ENCODE data around the gene HBEGF. TPM values are rescaled to one million over a fixed set of nuclear protein-coding genes. Genes with fewer than 3 reads are reported as not detected.

The HBEGF gene
- total and polyA plus RNA-seq, 2 experiments from 2014 or later, result 2.2 to 2.9 TPM

DNA sequence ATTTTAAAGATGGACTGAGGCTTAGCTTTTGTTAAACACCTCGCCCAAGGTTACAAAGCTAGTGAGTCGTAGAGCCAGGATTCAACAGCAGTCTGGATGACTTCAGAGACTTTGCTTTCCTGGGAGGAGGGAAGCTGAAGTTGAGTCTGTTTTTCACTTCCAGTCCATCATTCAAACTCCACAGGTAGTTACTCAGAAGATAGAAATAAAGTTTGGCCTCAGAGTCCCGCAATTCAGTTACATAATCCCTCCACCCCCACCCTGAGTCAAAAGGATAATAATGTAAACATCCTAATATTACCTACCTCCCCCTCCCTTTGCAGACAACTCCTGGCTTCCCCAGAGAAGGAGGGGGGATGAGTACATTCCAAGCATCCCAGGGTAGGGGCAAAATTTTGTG is 8.1 kb downstream of the HBEGF start:
- Histone ChIP-seq H4K20me1 (replicated peaks; ENCODE audit: insufficient read depth) (no peaks in the 10 kb centered on the region), H3K27ac (ENCODE audit: low read depth) (no peak overlapping the region), H3K9me2 (ENCODE audit: insufficient read depth) (no peaks in the 10 kb centered on the region), H3K4me2 (no peak overlapping the region), H3K36me3 (ENCODE audit: insufficient read depth) (no peaks in the 10 kb centered on the region), H3F3A (replicated peaks; ENCODE audit: low read depth) (no peaks in the 10 kb centered on the region), H3K79me2 (replicated peaks; ENCODE audit: insufficient read depth) (no peaks in the 10 kb centered on the region), H3K4me1 (ENCODE audit: insufficient read depth) (no peaks in the 10 kb centered on the region), H2AFZ (no peak overlapping the region), H3K27me3 (ENCODE audit: insufficient read depth) (no peaks in the 10 kb centered on the region), H3K4me3 (no peak overlapping the region)
- H3K9me3 Mint-ChIP-seq, result no peaks in the 10 kb centered on the region; the same call in 2 of the 3 replicates
- no peak overlapping the region for H3K4me3 Mint-ChIP-seq
- no peaks in the 10 kb centered on the region for H3K4me1 Mint-ChIP-seq
- H3K36me3 Mint-ChIP-seq (ENCODE audit: low read depth), result peaks cover 6% of the 10 kb centered on the region; the same call in 2 of the 3 replicates
- H3K27me3 Mint-ChIP-seq (ENCODE audit: insufficient read depth, low read depth, poor library complexity), result no peaks in the 10 kb centered on the region
- no peak for DNase-seq (ENCODE audit: low spot score)
- no peak for ATAC-seq
- no peak for TF ChIP-seq ZNF114 (CRISPR knock-in tag; IDR thresholded peaks at IDR 0.05)
- no peak for TF ChIP-seq STAT1 (IDR thresholded peaks at IDR 0.05; ENCODE audit: unreplicated experiment)
- no peak for TF ChIP-seq NANOG (IDR thresholded peaks at IDR 0.05; ENCODE audit: borderline replicate concordance)
- TF ChIP-seq, protein P1, sequence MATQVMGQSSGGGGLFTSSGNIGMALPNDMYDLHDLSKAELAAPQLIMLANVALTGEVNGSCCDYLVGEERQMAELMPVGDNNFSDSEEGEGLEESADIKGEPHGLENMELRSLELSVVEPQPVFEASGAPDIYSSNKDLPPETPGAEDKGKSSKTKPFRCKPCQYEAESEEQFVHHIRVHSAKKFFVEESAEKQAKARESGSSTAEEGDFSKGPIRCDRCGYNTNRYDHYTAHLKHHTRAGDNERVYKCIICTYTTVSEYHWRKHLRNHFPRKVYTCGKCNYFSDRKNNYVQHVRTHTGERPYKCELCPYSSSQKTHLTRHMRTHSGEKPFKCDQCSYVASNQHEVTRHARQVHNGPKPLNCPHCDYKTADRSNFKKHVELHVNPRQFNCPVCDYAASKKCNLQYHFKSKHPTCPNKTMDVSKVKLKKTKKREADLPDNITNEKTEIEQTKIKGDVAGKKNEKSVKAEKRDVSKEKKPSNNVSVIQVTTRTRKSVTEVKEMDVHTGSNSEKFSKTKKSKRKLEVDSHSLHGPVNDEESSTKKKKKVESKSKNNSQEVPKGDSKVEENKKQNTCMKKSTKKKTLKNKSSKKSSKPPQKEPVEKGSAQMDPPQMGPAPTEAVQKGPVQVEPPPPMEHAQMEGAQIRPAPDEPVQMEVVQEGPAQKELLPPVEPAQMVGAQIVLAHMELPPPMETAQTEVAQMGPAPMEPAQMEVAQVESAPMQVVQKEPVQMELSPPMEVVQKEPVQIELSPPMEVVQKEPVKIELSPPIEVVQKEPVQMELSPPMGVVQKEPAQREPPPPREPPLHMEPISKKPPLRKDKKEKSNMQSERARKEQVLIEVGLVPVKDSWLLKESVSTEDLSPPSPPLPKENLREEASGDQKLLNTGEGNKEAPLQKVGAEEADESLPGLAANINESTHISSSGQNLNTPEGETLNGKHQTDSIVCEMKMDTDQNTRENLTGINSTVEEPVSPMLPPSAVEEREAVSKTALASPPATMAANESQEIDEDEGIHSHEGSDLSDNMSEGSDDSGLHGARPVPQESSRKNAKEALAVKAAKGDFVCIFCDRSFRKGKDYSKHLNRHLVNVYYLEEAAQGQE (IDR thresholded peaks at IDR 0.05; ENCODE audit: unreplicated experiment), result no peak
- TF ChIP-seq POLR2AphosphoS5 (IDR thresholded peaks at IDR 0.05; ENCODE audit: low read depth), result no peak
- no peak overlapping the region for H3K27ac Mint-ChIP-seq

DNA sequence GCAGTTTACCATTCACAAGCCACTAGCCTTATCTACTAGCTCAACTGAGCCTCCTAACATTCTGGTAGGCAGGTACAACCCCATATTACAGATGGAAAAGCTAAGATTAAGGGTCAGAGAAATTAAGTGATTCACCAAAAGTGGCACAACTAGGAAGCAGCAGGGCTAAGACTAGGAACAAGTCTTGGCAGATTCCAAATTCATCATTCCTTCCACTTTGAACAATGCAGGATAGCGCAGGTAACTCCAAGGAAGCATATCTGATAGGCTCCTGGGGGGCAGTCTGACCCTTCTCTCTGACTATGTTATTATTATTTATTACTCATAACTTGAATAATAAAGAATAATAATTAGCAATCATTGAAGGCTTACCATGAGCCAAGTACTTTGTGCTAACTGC is 8.5 kb downstream of the HBEGF start:
- no peak overlapping the region for H3K4me3 ChIP-seq
- H3K4me2 ChIP-seq, result no peak overlapping the region
- TF ChIP-seq NANOG (IDR thresholded peaks at IDR 0.05; ENCODE audit: borderline replicate concordance), result no peak
- TF ChIP-seq EZH2 (IDR thresholded peaks at IDR 0.05; ENCODE audit: low read depth, unreplicated experiment), result no peak
- no peak for TF ChIP-seq JUNB (IDR thresholded peaks at IDR 0.05; ENCODE audit: unreplicated experiment)
- TF ChIP-seq ZNF114 (CRISPR knock-in tag; IDR thresholded peaks at IDR 0.05), result no peak
- TF ChIP-seq, protein P1 (IDR thresholded peaks at IDR 0.05; ENCODE audit: unreplicated experiment), result no peak
- no peak for TF ChIP-seq EZH2phosphoT487 (IDR thresholded peaks at IDR 0.05; ENCODE audit: unreplicated experiment)
- no peak for TF ChIP-seq STAT1 (IDR thresholded peaks at IDR 0.05; ENCODE audit: unreplicated experiment)
- Mint-ChIP-seq H3K27me3 (ENCODE audit: insufficient read depth, low read depth, poor library complexity) (peaks cover 4% of the 10 kb centered on the region), H3K4me1 (no peaks in the 10 kb centered on the region), H3K4me3 (no peak overlapping the region), H3K9me3 (no peaks in the 10 kb centered on the region; the same call in 2 of the 3 replicates), H3K36me3 (ENCODE audit: low read depth) (peaks cover 6% of the 10 kb centered on the region; the same call in 2 of the 3 replicates), H3K27ac (no peak overlapping the region)
- DNase-seq (ENCODE audit: low spot score) (no peak), ATAC-seq (no peak)
- H3K27me3 ChIP-seq (ENCODE audit: insufficient read depth), result no peaks in the 10 kb centered on the region
- H3K27ac ChIP-seq (ENCODE audit: low read depth), result no peak overlapping the region
- no peaks in the 10 kb centered on the region for H4K20me1 ChIP-seq (replicated peaks; ENCODE audit: insufficient read depth)
- H3F3A ChIP-seq (replicated peaks; ENCODE audit: low read depth), result no peaks in the 10 kb centered on the region
- H3K9me2 ChIP-seq (ENCODE audit: insufficient read depth), result no peaks in the 10 kb centered on the region
- no peak overlapping the region for H2AFZ ChIP-seq
- no peaks in the 10 kb centered on the region for H3K4me1 ChIP-seq (ENCODE audit: insufficient read depth)
- no peaks in the 10 kb centered on the region for H3K79me2 ChIP-seq (replicated peaks; ENCODE audit: insufficient read depth)
- H3K36me3 ChIP-seq (ENCODE audit: insufficient read depth), result no peaks in the 10 kb centered on the region

Measured in GM23338 (cell line).